HepG2 (cell line): Measurements from ENCODE around the gene TLN1. TPM values are rescaled to one million over a fixed set of nuclear protein-coding genes. Genes with fewer than 3 reads are reported as not detected.

ENCODE experiments used
- ATAC-seq: fragments of 200-7000 bp; cut with Tn5 transposase; 3 replicates; pipeline ENCODE4 v1.9.1; 2020; ENCODE audit warnings: mild to moderate bottlenecking, moderate library complexity
- BruUV-seq: library from RNA; stranded (reverse); fragments of 400-500 nt; replicated peaks from 2 replicates; lab custom pipeline; 2021; lab: Mats Ljungman, UMichigan
- CTCF ChIA-PET: fragments of 300-600 bp; formaldehyde crosslinking; extraction: SDS; loops from one replicate; lab custom pipeline; 2021; ENCODE audit warnings: low total read pairs, inconsistent platforms, low intra/inter-chr PET ratio; lab: Yijun Ruan, JAX
- POLR2A ChIA-PET: fragments of 350-600 bp; sonication (Branson Sonifier 250); formaldehyde crosslinking; loops from one replicate; lab custom pipeline; 2020; ENCODE audit warnings: antibody characterized with exemption, inconsistent platforms; lab: Yijun Ruan, JAX
- DNase-seq: peaks from one replicate; pipeline ENCODE4 v3.0.0-alpha.2; 2015; ENCODE audit warnings: low spot score
- FAIRE-seq: peaks from 3 replicates; lab custom pipeline; 2011; peaks lifted over from hg19 to GRCh38; lab: Jason Lieb, UNC
- H2AFZ ChIP-seq: one replicate; pipeline ENCODE4 v1.6.1; 2011; ENCODE audit warnings: low read length, inconsistent platforms
- H3K27ac ChIP-seq: fragments of 300-600 bp; 3 replicates; pipeline ENCODE4 v1.8.0; 2011; ENCODE audit warnings: mixed run types, mild to moderate bottlenecking, mixed read lengths, low read length, inconsistent platforms; ENCODE audit not compliant: insufficient read depth; ENCODE audit errors: extremely low read length
- H3K27me3 ChIP-seq, 2 experiments: fragments of 200-600 bp in 1 of 2; 2 replicates in 1 of 2; 3 replicates in 1 of 2; pipeline versions ENCODE4 v1.6.0 to v1.8.0; 2011; ENCODE audit warnings: low read length in 2 of 2, mild to moderate bottlenecking in 2 of 2, moderate library complexity in 2 of 2, inconsistent platforms in 1 of 2; ENCODE audit not compliant: insufficient read depth in 2 of 2, control insufficient read depth in 1 of 2
- H3K36me3 ChIP-seq, 2 experiments: fragments of 200-600 bp in 1 of 2; replicated peaks in 1 of 2; 2 replicates in 1 of 2; 3 replicates in 1 of 2; pipeline versions ENCODE4 v1.5.1 to v1.8.0; 2011; ENCODE audit warnings: low read length in 2 of 2, inconsistent platforms in 1 of 2; ENCODE audit not compliant: insufficient read depth in 2 of 2, control insufficient read depth in 1 of 2
- H3K4me1 ChIP-seq: 2 replicates; pipeline ENCODE4 v1.5.1; 2012; ENCODE audit warnings: low read length, inconsistent platforms; ENCODE audit not compliant: insufficient read depth
- H3K4me2 ChIP-seq: 2 replicates; pipeline ENCODE4 v1.6.0; 2011; ENCODE audit warnings: low read depth, low read length, inconsistent platforms
- H3K4me3 ChIP-seq, 3 experiments: fragments of 200-600 bp in 1 of 3; sonication (generic), shearing (Covaris generic) in 1 of 3; replicated peaks in 1 of 3; 2 replicates each; pipeline ENCODE4 v1.5.1; 2011 to 2016; ENCODE audit warnings: low read length in 3 of 3, inconsistent platforms in 2 of 3, low read depth in 2 of 3, mild to moderate bottlenecking in 2 of 3, control low read depth in 1 of 3, mixed read lengths in 1 of 3; ENCODE audit not compliant: insufficient read depth in 1 of 3
- H3K79me2 ChIP-seq: one replicate; pipeline ENCODE4 v1.6.1; 2011; ENCODE audit warnings: low read length, inconsistent platforms; ENCODE audit not compliant: insufficient read depth
- H3K9ac ChIP-seq: 2 replicates; pipeline ENCODE4 v1.6.0; 2011; ENCODE audit warnings: mild to moderate bottlenecking, low read depth, low read length, inconsistent platforms; ENCODE audit not compliant: insufficient read depth
- H3K9me3 ChIP-seq: 2 replicates; pipeline ENCODE4 v1.5.1; 2012; ENCODE audit warnings: mild to moderate bottlenecking, low read length
- H4K20me1 ChIP-seq: 2 replicates; pipeline ENCODE4 v1.6.0; 2011; ENCODE audit warnings: inconsistent platforms, mild to moderate bottlenecking, low read length, moderate library complexity; ENCODE audit not compliant: insufficient read depth
- PCBP2 ChIP-seq: fragments of 200-400 bp; formaldehyde crosslinking; optimal IDR thresholded peaks from 2 replicates; pipeline ENCODE3; 2018; ENCODE audit warnings: low read length, low read depth; ENCODE audit not compliant: poor library complexity, severe bottlenecking
- XBP1 ChIP-seq: sonication (generic); formaldehyde crosslinking; IDR thresholded peaks from 2 replicates; pipeline ENCODE4 v1.5.0; 2020; ENCODE audit warnings: missing genetic modification reagents
- ZNF263 ChIP-seq: sonication (generic); formaldehyde crosslinking; IDR thresholded peaks from 2 replicates; pipeline ENCODE4 v1.4.0; 2020; ENCODE audit warnings: missing genetic modification reagents
- WGBS: methylation state at CpG from one replicate; pipeline ENCODE4 v1.1.6; 2017; ENCODE audit warnings: low lambda C conversion rate; 5-methylcytosine and 5-hydroxymethylcytosine counted together
- in situ Hi-C: cut with HindIII; loops from 2 replicates; pipeline ENCODE4 v1.10.0; 2017; ENCODE audit warnings: low pct_unique_long_range_greater_than_20kb; ENCODE audit not compliant: extremely low pct_ligation_motif_present
- intact Hi-C: fragments of 100-400 bp; cut with micrococcal nuclease; formaldehyde crosslinking; loops from one replicate; pipeline ENCODE4 v1.10.0; 2022; ENCODE audit not compliant: unreplicated experiment
- polyA plus RNA-seq, 8 experiments: library from polyadenylated mRNA; depleted of rRNA in 3 of 8; stranded (reverse) in 7 of 8; unstranded in 1 of 8; fragments of >200 nt; fragmentation: Illumina TruSeq in 4 of 8; extraction: Trizol in 4 of 8; gene quantifications; 2 replicates each; pipeline versions ENCODE4 v1.2.1 to v1.2.3, GENCODE V29; 2011 to 2016; ENCODE audit warnings: low read depth in 4 of 8, missing spikeins in 1 of 8, mixed read lengths in 1 of 8; ENCODE audit not compliant: insufficient read depth in 1 of 8
- total RNA-seq, 5 experiments: library from RNA; depleted of rRNA; stranded (reverse); fragments of >200 nt; fragmentation: Illumina TruSeq; extraction: Trizol; gene quantifications; 2 replicates each; pipeline ENCODE4 v1.2.3, GENCODE V29; 2016; ENCODE audit warnings: low read depth in 1 of 5
- TF ChIP-seq, protein P1 (sequence below): sonication (generic); formaldehyde crosslinking; IDR thresholded peaks from 2 replicates; pipeline ENCODE4 v1.4.0; 2020; ENCODE audit warnings: missing genetic modification reagents

The TLN1 gene
- total and polyA plus RNA-seq, 2 of the 13 experiments (the other 11 are each of a cell fraction or from before 2014, with no cell fraction given) = 35.2 to 51.8 TPM

DNA sequence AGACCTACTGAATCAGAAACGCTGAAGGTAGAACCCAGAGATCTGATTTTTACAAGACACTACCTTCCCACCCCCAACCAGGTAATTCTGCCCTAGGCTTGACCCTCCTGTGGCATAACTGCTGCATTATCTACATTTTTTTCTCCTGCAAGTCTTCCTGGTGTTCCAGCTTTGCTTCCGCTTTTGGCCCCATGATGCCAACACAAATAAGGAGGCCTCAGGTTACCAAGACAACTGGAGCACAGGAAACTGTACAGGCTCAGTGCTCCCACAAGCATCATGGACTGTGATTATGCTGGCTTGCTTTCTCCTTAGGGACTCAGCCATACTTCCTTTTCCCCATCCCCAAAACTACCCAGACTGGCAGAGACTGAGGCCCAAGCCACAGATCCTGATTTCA, 28.7 kb upstream of the TLN1 start:
- CTCF ChIA-PET = no interaction called here
- no peak for ATAC-seq

DNA sequence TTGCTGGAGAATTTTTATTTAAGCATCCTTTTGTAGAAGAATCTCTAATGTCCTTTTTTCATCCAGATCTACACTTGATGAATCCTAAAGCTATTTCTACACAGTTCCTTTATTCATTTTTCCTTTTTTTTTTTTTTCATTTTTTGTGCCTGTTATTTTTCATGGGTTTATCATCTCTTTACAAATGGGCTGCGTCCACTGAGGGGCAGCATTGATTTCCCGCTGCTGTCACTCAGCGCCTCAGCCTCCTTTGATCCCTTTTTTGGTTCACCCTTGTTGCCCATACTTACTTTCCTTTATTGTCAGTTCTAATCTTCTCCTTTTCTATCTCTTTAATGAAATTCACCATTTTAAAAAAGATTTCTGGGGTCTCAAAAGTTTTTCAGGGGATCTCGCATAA, 27.8 kb upstream of the TLN1 start:
- Histone ChIP-seq H3K4me3 (no peak overlapping the region), H3K9ac (no peak overlapping the region), H3K79me2 (peaks cover 46% of the 10 kb centered on the region), H3K4me1 (peaks cover 33% of the 10 kb centered on the region), H3K4me2 (no peak overlapping the region), H4K20me1 (no peaks in the 10 kb centered on the region), H3K27me3 (no peaks in the 10 kb centered on the region; a peak in 1 of 5 replicates), H3K36me3 (no peaks in the 10 kb centered on the region), H3K27ac (no peak overlapping the region), H3K9me3 (no peaks in the 10 kb centered on the region), H2AFZ (no peak overlapping the region)
- DNase-seq (no peak), ATAC-seq (no peak), FAIRE-seq (no peak)
- intact Hi-C loops (no loop called here), in situ Hi-C loops (no loop called here)
- CTCF ChIA-PET = no interaction called here
- POLR2A ChIA-PET = interaction anchor here (0.7 to 2.0 kb wide), 2 partner anchors 11 to 12 kb away, joined by 3 to 9 read pairs; partner anchors contain the start of genes GBA2 and RGP1
- TF ChIP-seq, protein P1, sequence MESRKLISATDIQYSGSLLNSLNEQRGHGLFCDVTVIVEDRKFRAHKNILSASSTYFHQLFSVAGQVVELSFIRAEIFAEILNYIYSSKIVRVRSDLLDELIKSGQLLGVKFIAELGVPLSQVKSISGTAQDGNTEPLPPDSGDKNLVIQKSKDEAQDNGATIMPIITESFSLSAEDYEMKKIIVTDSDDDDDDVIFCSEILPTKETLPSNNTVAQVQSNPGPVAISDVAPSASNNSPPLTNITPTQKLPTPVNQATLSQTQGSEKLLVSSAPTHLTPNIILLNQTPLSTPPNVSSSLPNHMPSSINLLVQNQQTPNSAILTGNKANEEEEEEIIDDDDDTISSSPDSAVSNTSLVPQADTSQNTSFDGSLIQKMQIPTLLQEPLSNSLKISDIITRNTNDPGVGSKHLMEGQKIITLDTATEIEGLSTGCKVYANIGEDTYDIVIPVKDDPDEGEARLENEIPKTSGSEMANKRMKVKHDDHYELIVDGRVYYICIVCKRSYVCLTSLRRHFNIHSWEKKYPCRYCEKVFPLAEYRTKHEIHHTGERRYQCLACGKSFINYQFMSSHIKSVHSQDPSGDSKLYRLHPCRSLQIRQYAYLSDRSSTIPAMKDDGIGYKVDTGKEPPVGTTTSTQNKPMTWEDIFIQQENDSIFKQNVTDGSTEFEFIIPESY = peak; percentile 93
- TF ChIP-seq PCBP2 = no peak
- WGBS = 98% methylated on average over 4 of the region's 4 CpGs
- no TSS peak for BruUV-seq

More for the DNA sequence above, 28.7 kb upstream of the TLN1 start:
- Histone ChIP-seq H4K20me1 (no peaks in the 10 kb centered on the region), H3K9me3 (no peaks in the 10 kb centered on the region), H3K4me3 (no peak overlapping the region), H3K36me3 (no peaks in the 10 kb centered on the region), H3K4me1 (peaks cover 33% of the 10 kb centered on the region), H3K4me2 (no peak overlapping the region), H3K79me2 (peaks cover 46% of the 10 kb centered on the region), H3K27me3 (no peaks in the 10 kb centered on the region; a peak in 1 of 5 replicates), H3K9ac (no peak overlapping the region), H2AFZ (no peak overlapping the region), H3K27ac (no peak overlapping the region)
- FAIRE-seq = no peak
- POLR2A ChIA-PET = no interaction called here
- 95% methylated on average over 2 of the region's 2 CpGs for WGBS
- TF ChIP-seq ZNF263 (CRISPR knock-in tag) (0 out of 2 replicates have a peak, but pooled peaks have one; percentile 22), XBP1 (CRISPR knock-in tag) (no peak)
- in situ Hi-C loops = no loop called here
- intact Hi-C loops = no loop called here
- DNase-seq = no peak
- no TSS peak for BruUV-seq
